ENCODE measurements around the gene PIK3R5.

Gene PIK3R5

DNA sequence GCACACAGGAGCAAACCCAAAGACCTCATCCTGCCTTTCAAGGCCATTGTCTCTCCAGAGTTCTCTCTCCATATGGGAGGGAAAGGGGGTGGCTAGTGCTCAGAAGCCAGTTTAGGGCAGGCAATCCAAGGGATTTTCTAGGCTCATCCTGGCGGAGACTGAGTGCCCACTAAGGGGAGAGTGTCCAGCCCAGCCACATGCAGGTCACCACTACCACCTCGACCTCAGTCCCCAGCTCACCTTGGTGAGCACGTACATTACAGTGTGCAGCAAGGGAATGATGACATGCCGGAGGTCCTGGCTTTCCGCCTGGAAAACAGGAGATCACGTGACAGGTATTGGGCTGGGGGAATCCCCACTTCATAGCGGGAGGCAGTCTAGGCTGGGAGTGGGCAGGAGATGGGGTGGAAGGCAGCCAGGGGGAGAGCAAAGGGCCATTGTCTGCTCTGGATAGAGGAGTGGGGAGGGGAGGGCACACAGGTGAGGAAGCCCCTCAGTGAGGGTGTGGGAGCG is 127.9 kb downstream of the PIK3R5 start:
- Histone ChIP-seq H3K9me2 (replicated peaks; ENCODE audit: control insufficient read depth, low read length) (no peaks in the 10 kb centered on the region), H3K4me2 (ENCODE audit: low read length) (no peak overlapping the region), H3K79me2 (ENCODE audit: control insufficient read depth, low read length) (no peaks in the 10 kb centered on the region), H3K36me3 (ENCODE audit: control insufficient read depth, low read length) (no peaks in the 10 kb centered on the region), H3K9me3 (ENCODE audit: control insufficient read depth, insufficient read depth, low read length) (no peaks in the 10 kb centered on the region), H4K20me1 (ENCODE audit: control insufficient read depth, insufficient read depth, low read depth, low read length) (no peaks in the 10 kb centered on the region), H3K4me1 (ENCODE audit: control insufficient read depth, low read length) (no peaks in the 10 kb centered on the region), H3K4me3 (ENCODE audit: low read length) (no peak overlapping the region), H3K27me3 (ENCODE audit: control insufficient read depth, low read length) (peaks cover 3% of the 10 kb centered on the region), H3F3A (ENCODE audit: control insufficient read depth, insufficient read depth) (no peaks in the 10 kb centered on the region), H3K27ac (ENCODE audit: low read depth, low read length) (no peak overlapping the region)
- TF ChIP-seq, protein P1, sequence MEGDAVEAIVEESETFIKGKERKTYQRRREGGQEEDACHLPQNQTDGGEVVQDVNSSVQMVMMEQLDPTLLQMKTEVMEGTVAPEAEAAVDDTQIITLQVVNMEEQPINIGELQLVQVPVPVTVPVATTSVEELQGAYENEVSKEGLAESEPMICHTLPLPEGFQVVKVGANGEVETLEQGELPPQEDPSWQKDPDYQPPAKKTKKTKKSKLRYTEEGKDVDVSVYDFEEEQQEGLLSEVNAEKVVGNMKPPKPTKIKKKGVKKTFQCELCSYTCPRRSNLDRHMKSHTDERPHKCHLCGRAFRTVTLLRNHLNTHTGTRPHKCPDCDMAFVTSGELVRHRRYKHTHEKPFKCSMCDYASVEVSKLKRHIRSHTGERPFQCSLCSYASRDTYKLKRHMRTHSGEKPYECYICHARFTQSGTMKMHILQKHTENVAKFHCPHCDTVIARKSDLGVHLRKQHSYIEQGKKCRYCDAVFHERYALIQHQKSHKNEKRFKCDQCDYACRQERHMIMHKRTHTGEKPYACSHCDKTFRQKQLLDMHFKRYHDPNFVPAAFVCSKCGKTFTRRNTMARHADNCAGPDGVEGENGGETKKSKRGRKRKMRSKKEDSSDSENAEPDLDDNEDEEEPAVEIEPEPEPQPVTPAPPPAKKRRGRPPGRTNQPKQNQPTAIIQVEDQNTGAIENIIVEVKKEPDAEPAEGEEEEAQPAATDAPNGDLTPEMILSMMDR (IDR thresholded peaks at IDR 0.05; ENCODE audit: low read depth, low read length, poor library complexity, severe bottlenecking), result no peak
- no peak for TF ChIP-seq EZH2phosphoT487 (IDR thresholded peaks at IDR 0.05; ENCODE audit: borderline replicate concordance, low read length)

DNA sequence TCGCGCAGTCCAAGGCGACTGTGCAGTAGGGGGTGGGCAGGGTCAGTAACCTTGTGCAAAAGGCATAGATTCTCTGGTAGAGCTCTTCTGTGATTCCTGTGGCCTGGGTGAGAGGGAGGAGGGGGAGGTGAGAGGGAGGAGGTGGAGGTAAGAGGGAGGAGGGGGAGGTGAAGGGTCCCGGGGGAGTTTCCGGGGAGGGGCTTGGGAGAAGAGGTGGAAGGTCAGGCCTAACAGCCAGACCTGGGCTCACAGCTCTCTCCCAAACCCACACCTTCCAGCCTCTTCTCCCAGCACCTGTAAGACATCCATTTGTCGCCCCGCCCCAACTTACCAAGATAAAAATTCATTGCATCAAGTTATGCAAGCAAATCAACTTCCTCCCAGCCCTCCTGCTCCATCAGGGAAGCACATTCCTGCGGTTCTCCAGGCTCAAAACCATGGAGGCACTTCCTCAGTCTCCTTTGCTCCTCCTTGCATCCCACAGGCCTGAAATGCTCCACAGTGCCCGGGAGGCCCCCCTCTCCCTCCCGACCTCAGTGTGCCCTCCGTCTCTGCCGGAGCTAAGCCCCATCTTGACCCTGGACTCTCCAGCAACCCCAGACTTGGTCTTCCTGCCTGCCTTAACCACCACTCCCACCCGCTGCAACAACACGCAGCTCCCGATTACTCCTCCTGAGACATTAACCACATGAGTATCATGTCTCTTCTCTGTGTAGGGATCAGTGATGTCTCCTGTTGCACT is 128.5 kb downstream of the PIK3R5 start:
- Histone ChIP-seq H3K27ac (ENCODE audit: low read depth, low read length) (no peak overlapping the region), H3K27me3 (ENCODE audit: control insufficient read depth, low read length) (no peaks in the 10 kb centered on the region), H3K4me1 (ENCODE audit: control insufficient read depth, low read length) (no peaks in the 10 kb centered on the region), H4K20me1 (ENCODE audit: control insufficient read depth, insufficient read depth, low read depth, low read length) (no peaks in the 10 kb centered on the region), H3K36me3 (ENCODE audit: control insufficient read depth, low read length) (no peaks in the 10 kb centered on the region), H3K79me2 (ENCODE audit: control insufficient read depth, low read length) (no peaks in the 10 kb centered on the region), H3K9me3 (ENCODE audit: control insufficient read depth, insufficient read depth, low read length) (no peaks in the 10 kb centered on the region), H3K4me3 (ENCODE audit: low read length) (no peak overlapping the region), H3F3A (ENCODE audit: control insufficient read depth, insufficient read depth) (no peaks in the 10 kb centered on the region), H3K4me2 (ENCODE audit: low read length) (no peak overlapping the region), H3K9me2 (replicated peaks; ENCODE audit: control insufficient read depth, low read length) (no peaks in the 10 kb centered on the region)
- TF ChIP-seq EZH2phosphoT487 (IDR thresholded peaks at IDR 0.05; ENCODE audit: borderline replicate concordance, low read length), result no peak
- TF ChIP-seq, protein P1 (IDR thresholded peaks at IDR 0.05; ENCODE audit: low read depth, low read length, poor library complexity, severe bottlenecking), result no peak

DNA sequence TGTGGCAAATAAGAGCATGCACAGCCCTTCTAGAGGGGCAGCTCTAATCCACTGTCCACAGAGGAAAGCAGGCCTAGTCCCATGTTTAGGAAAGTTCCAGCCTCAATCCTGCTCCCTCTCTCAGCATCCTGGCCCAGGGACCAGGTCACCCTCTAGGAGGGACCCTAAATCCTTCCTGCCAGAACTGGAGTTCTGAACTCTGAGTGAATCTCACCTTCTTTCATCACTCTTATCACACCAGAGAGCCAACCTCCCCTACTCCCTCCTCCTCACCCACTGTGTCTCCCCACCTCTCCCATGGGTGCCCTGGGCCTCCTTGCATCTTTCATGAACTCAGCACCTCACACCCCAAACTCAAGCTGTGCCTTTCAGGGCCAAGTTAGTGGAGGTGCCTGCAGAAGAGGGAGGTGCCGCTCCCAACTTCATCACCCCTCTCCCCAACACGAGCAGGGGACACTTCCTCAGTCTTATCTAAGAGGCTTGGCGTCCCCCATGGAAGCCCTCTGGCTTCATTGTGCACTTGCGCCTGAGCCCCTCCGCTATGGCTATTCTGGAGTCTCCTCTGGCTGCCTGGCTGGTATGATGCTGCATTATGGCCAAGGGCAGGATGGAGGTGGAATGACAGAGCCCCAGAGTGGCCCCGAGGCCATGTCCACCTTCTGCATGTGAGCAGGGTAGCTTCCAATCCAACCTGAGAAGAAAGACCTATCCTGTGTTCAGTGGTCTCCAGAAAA is 129.7 kb downstream of the PIK3R5 start:
- no peaks in the 10 kb centered on the region for H3K27me3 ChIP-seq (ENCODE audit: control insufficient read depth, low read length)
- no peak overlapping the region for H3K4me3 ChIP-seq (ENCODE audit: low read length)
- H3K36me3 ChIP-seq (ENCODE audit: control insufficient read depth, low read length), result no peaks in the 10 kb centered on the region
- no peaks in the 10 kb centered on the region for H3K9me2 ChIP-seq (replicated peaks; ENCODE audit: control insufficient read depth, low read length)
- H3K79me2 ChIP-seq (ENCODE audit: control insufficient read depth, low read length), result no peaks in the 10 kb centered on the region
- H3K27ac ChIP-seq (ENCODE audit: low read depth, low read length), result no peak overlapping the region
- no peaks in the 10 kb centered on the region for H4K20me1 ChIP-seq (ENCODE audit: control insufficient read depth, insufficient read depth, low read depth, low read length)
- H3K4me1 ChIP-seq (ENCODE audit: control insufficient read depth, low read length), result no peaks in the 10 kb centered on the region
- TF ChIP-seq EZH2phosphoT487 (IDR thresholded peaks at IDR 0.05; ENCODE audit: borderline replicate concordance, low read length), result no peak
- TF ChIP-seq, protein P1 (IDR thresholded peaks at IDR 0.05; ENCODE audit: low read depth, low read length, poor library complexity, severe bottlenecking), result no peak
- no peak overlapping the region for H3K4me2 ChIP-seq (ENCODE audit: low read length)
- no peaks in the 10 kb centered on the region for H3K9me3 ChIP-seq (ENCODE audit: control insufficient read depth, insufficient read depth, low read length)
- no peaks in the 10 kb centered on the region for H3F3A ChIP-seq (ENCODE audit: control insufficient read depth, insufficient read depth)

All from DOHH2 (cell line).